GM12878 (cell line): Measurements from ENCODE around the gene SBF2. TPM values are rescaled to one million over a fixed set of nuclear protein-coding genes. Genes with fewer than 3 reads are reported as not detected.

Experiments
- ATAC-seq: fragments of 200-7000 bp; cut with Tn5 transposase; 3 replicates; pipeline ENCODE4 v1.9.1; 2020; ENCODE audit warnings: mild to moderate bottlenecking, moderate library complexity
- BruUV-seq: library from RNA; stranded (reverse); fragments of 400-500 nt; replicated peaks from 2 replicates; lab custom pipeline; 2021; lab: Mats Ljungman, UMichigan
- CTCF ChIA-PET: fragments of 300-600 bp; sonication (Branson Sonifier 250); formaldehyde crosslinking; extraction: SDS; loops from one replicate; lab custom pipeline; 2021; ENCODE audit warnings: inconsistent platforms; lab: Yijun Ruan, JAX
- POLR2A ChIA-PET: fragments of 350-600 bp; formaldehyde crosslinking; extraction: SDS; loops from one replicate; lab custom pipeline; 2021; ENCODE audit warnings: inconsistent platforms; lab: Charles Lee
- RAD21 ChIA-PET: fragments of 300-600 bp; sonication (Branson Sonifier 250); formaldehyde crosslinking; loops from one replicate; lab custom pipeline; 2023; ENCODE audit warnings: antibody characterized with exemption; ENCODE audit not compliant: unreplicated experiment; lab: Charles Lee
- SMC1A ChIA-PET: fragments of 300-600 bp; sonication (Branson Sonifier 250); formaldehyde crosslinking; loops from one replicate; lab custom pipeline; 2023; ENCODE audit not compliant: unreplicated experiment, uncharacterized antibody; lab: Charles Lee
- DNase-seq: peaks from one replicate; pipeline ENCODE4 v3.0.0-alpha.2; 2011; ENCODE audit warnings: low read depth, low spot score
- FAIRE-seq: peaks from 3 replicates; lab custom pipeline; 2011; peaks lifted over from hg19 to GRCh38; lab: Jason Lieb, UNC
- H2AFZ ChIP-seq: 2 replicates; pipeline ENCODE4 v1.6.0; 2011; ENCODE audit warnings: low read depth, low read length, control low read depth; ENCODE audit not compliant: control insufficient read depth
- H3K27ac ChIP-seq: 2 replicates; pipeline ENCODE4 v1.5.1; 2011; ENCODE audit warnings: control low read depth; ENCODE audit not compliant: control insufficient read depth, insufficient read depth
- H3K27me3 ChIP-seq, 2 experiments: replicated peaks in 1 of 2; 2 replicates each; pipeline versions ENCODE4 v1.6.0 to v1.6.1; 2011; ENCODE audit warnings: low read length in 1 of 2; ENCODE audit not compliant: control insufficient read depth in 2 of 2, insufficient read depth in 2 of 2
- H3K36me3 ChIP-seq, 2 experiments: 2 replicates each; pipeline ENCODE4 v1.5.1; 2011; ENCODE audit warnings: low read length in 1 of 2; ENCODE audit not compliant: control insufficient read depth in 2 of 2, insufficient read depth in 2 of 2
- H3K4me1 ChIP-seq: 2 replicates; pipeline ENCODE4 v1.6.1; 2011; ENCODE audit warnings: mild to moderate bottlenecking, low read length, moderate library complexity, mixed read lengths; ENCODE audit not compliant: control insufficient read depth, insufficient read depth
- H3K4me2 ChIP-seq: 2 replicates; pipeline ENCODE4 v1.6.0; 2011; ENCODE audit warnings: control low read depth; ENCODE audit not compliant: control insufficient read depth, insufficient read depth
- H3K4me3 ChIP-seq: fragments of 200-600 bp; sonication (generic); 2 replicates; pipeline ENCODE4 v1.5.1; 2016
- H3K79me2 ChIP-seq: 2 replicates; pipeline ENCODE4 v1.6.0; 2011; ENCODE audit warnings: low read length; ENCODE audit not compliant: control insufficient read depth, insufficient read depth
- H3K9ac ChIP-seq: 2 replicates; pipeline ENCODE4 v1.8.0; 2011; ENCODE audit warnings: low read length, control low read depth, mixed read lengths; ENCODE audit not compliant: control insufficient read depth, insufficient read depth
- H3K9me3 ChIP-seq: replicated peaks from 3 replicates; pipeline ENCODE4 v1.5.1; 2011; ENCODE audit warnings: mild to moderate bottlenecking, low read length; ENCODE audit not compliant: control insufficient read depth, insufficient read depth
- H4K20me1 ChIP-seq: 2 replicates; pipeline ENCODE4 v1.6.0; 2011; ENCODE audit not compliant: control insufficient read depth, insufficient read depth
- ATF2 ChIP-seq: IDR thresholded peaks from 2 replicates; pipeline ENCODE4 v1.6.1; 2012; ENCODE audit warnings: low read length, inconsistent platforms
- CEBPB ChIP-seq, 2 experiments: fragments of 150-350 bp in 1 of 2; IDR thresholded peaks; 2 replicates each; pipeline ENCODE4 v1.6.1; 2012 to 2014; ENCODE audit warnings: low read depth in 2 of 2, low read length in 2 of 2, borderline replicate concordance in 1 of 2, inconsistent platforms in 1 of 2
- CHD4 ChIP-seq: fragments of 200-600 bp; sonication (generic); IDR thresholded peaks from 2 replicates; pipeline ENCODE4 v1.6.1; 2016; ENCODE audit warnings: mild to moderate bottlenecking
- EED ChIP-seq: sonication (generic); IDR thresholded peaks from 2 replicates; pipeline ENCODE4 v1.6.1; 2016; ENCODE audit warnings: antibody characterized with exemption, low read depth
- EP300 ChIP-seq, 2 experiments: fragments of 150-350 bp in 1 of 2; IDR thresholded peaks; 2 replicates each; pipeline ENCODE4 v1.6.1; 2011 to 2012; ENCODE audit warnings: low read depth in 2 of 2, low read length in 2 of 2, borderline replicate concordance in 1 of 2, improper control_type of control experiment in 1 of 2, inconsistent platforms in 1 of 2; ENCODE audit not compliant: control insufficient read depth in 1 of 2
- FOXM1 ChIP-seq: IDR thresholded peaks from 2 replicates; pipeline ENCODE4 v1.6.1; 2012; ENCODE audit warnings: low read depth, mild to moderate bottlenecking, inconsistent platforms, low read length, moderate library complexity
- HCFC1 ChIP-seq: fragments of 150-350 bp; IDR thresholded peaks from 2 replicates; pipeline ENCODE4 v1.6.1; 2014; ENCODE audit warnings: low read length
- KDM1A ChIP-seq: fragments of 200-600 bp; sonication (generic); IDR thresholded peaks from 2 replicates; pipeline ENCODE4 v1.6.1; 2016; ENCODE audit warnings: borderline replicate concordance
- MYC ChIP-seq: IDR thresholded peaks from 2 replicates; pipeline ENCODE4 v1.6.1; 2011; ENCODE audit warnings: mild to moderate bottlenecking, low read length, moderate library complexity, inconsistent platforms; ENCODE audit not compliant: insufficient read depth, insufficient replicate concordance, insufficient read length, severe bottlenecking
- NR2C2 ChIP-seq: IDR thresholded peaks from 2 replicates; pipeline ENCODE4 v1.6.1; 2011; ENCODE audit warnings: borderline replicate concordance, low read depth; ENCODE audit not compliant: control insufficient read depth, insufficient read length
- NR2F1 ChIP-seq: fragments of 450-650 bp; conservative IDR thresholded peaks from 2 replicates; pipeline ENCODE4 v1.6.1; 2017; ENCODE audit warnings: mild to moderate bottlenecking
- PKNOX1 ChIP-seq: fragments of 450-650 bp; IDR thresholded peaks from 2 replicates; pipeline ENCODE4 v1.6.1; 2016; ENCODE audit warnings: mild to moderate bottlenecking
- POLR2AphosphoS5 ChIP-seq: IDR thresholded peaks from 2 replicates; pipeline ENCODE4 v1.6.1; 2011; ENCODE audit warnings: mild to moderate bottlenecking, low read length, inconsistent platforms
- RAD51 ChIP-seq: fragments of 450-650 bp; IDR thresholded peaks from 2 replicates; pipeline ENCODE4 v1.6.1; 2016; ENCODE audit warnings: moderate library complexity, mild to moderate bottlenecking, inconsistent platforms
- TCF7 ChIP-seq: IDR thresholded peaks from 2 replicates; pipeline ENCODE4 v1.6.1; 2014; ENCODE audit warnings: antibody characterized with exemption, borderline replicate concordance
- USF2 ChIP-seq: IDR thresholded peaks from 2 replicates; pipeline ENCODE4 v1.6.1; 2011; ENCODE audit warnings: low read depth, low read length, improper control_type of control experiment, borderline replicate concordance
- YY1 ChIP-seq: IDR thresholded peaks from 2 replicates; pipeline ENCODE4 v1.6.1; 2011; ENCODE audit warnings: low read depth, mild to moderate bottlenecking, low read length
- ZNF24 ChIP-seq: fragments of 450-650 bp; IDR thresholded peaks from 2 replicates; pipeline ENCODE4 v1.6.1; 2017; ENCODE audit warnings: antibody characterized with exemption, mild to moderate bottlenecking
- WGBS: methylation state at CpG from one replicate; pipeline ENCODE4 v1.1.6; 2016; ENCODE audit warnings: low lambda C conversion rate; ENCODE audit not compliant: insufficient replicate concordance, insufficient coverage; ENCODE audit errors: missing lambda C conversion rate; 5-methylcytosine and 5-hydroxymethylcytosine counted together
- in situ Hi-C: fragments of 300-500 bp; cut with MboI; formaldehyde crosslinking; loops from 9 replicates; pipeline ENCODE4 v1.14.3; 2018; ENCODE audit warnings: mixed read lengths
- intact Hi-C: fragments of 100-400 bp; cut with micrococcal nuclease; formaldehyde crosslinking; loops from one replicate; pipeline ENCODE4 v1.14.2; 2022; ENCODE audit not compliant: unreplicated experiment
- polyA plus RNA-seq, 11 experiments: library from polyadenylated mRNA; depleted of rRNA in 4 of 11; unstranded in 6 of 11; stranded (reverse) in 5 of 11; fragments of >200 nt; fragmentation: Nextera tagmentation in 4 of 11; fragmentation: Illumina TruSeq in 1 of 11; extraction: Ambion mirVana in 4 of 11; extraction: Trizol in 1 of 11; gene quantifications; 1 replicate in 1 of 11; 2 replicates in 10 of 11; pipeline versions ENCODE4 v1.2.1 to v1.2.3, GENCODE V29; 2011 to 2016; ENCODE audit warnings: inconsistent platforms in 2 of 11, missing spikeins in 2 of 11, low read depth in 1 of 11
- total RNA-seq, 4 experiments: library from RNA; depleted of rRNA in 3 of 4; stranded (reverse); fragments of >200 nt in 3 of 4; fragmentation: Illumina TruSeq in 1 of 4; extraction: Trizol in 1 of 4; gene quantifications; 2 replicates each; pipeline versions ENCODE4 v1.2.1 to v1.2.3, GENCODE V29; 2013 to 2021

The SBF2 gene
- total and polyA plus RNA-seq, 10 of the 15 experiments (the other 5 are each of a cell fraction or from before 2014, with no cell fraction given), result 0.24 to 2.3 (median 1.1) TPM

- Histone ChIP-seq H3K36me3 (no peaks in the 10 kb centered on the region), H3K79me2 (no peaks in the 10 kb centered on the region), H3K27me3 (no peaks in the 10 kb centered on the region), H3K4me2 (no peak overlapping the region), H4K20me1 (no peaks in the 10 kb centered on the region), H3K4me1 (no peaks in the 10 kb centered on the region), H2AFZ (no peak overlapping the region), H3K9ac (no peak overlapping the region)
- ChIA-PET POLR2A (no interaction called here), SMC1A (interaction anchor here (1.0 kb wide), 1 partner anchor 11 kb away, joined by 4 read pairs; no protein-coding TSS in a partner anchor), RAD21 (no interaction called here)
- DNase-seq (no peak), FAIRE-seq (no peak), ATAC-seq (no peak)
- intact Hi-C loops, result no loop called here
- 4% methylated on average over 2 of the region's 2 CpGs for WGBS
- BruUV-seq, result no TSS peak
- TF ChIP-seq HCFC1, result no peak
- TF ChIP-seq TCF7, result no peak
- TF ChIP-seq YY1, result no peak
- TF ChIP-seq EED, result no peak
- no peak for TF ChIP-seq RAD51
- TF ChIP-seq MYC, result no peak
- no peak for TF ChIP-seq EP300 (IDR thresholded peaks at IDR 0.05; ENCODE audit: borderline replicate concordance in 1 of 2, control insufficient read depth in 1 of 2, low read depth in 2 of 2, low read length in 2 of 2)
- no peak for TF ChIP-seq CEBPB (IDR thresholded peaks at IDR 0.05; ENCODE audit: borderline replicate concordance in 1 of 2, low read depth in 2 of 2, low read length in 2 of 2)
- no peak for TF ChIP-seq PKNOX1
- TF ChIP-seq CHD4, result no peak
- no peak for TF ChIP-seq ZNF24
- no peak for TF ChIP-seq KDM1A
- TF ChIP-seq USF2, result no peak
- TF ChIP-seq POLR2AphosphoS5, result no peak
- TF ChIP-seq NR2F1, result no peak
- TF ChIP-seq ATF2, result no peak
- no peak for TF ChIP-seq NR2C2
- no peak for TF ChIP-seq FOXM1
- TF ChIP-seq, all 136 proteins: peak for 0
- in situ Hi-C loops, result no loop called here
- Histone ChIP-seq H3K4me3 (no peak overlapping the region), H3K9me3 (no peaks in the 10 kb centered on the region), H3K27ac (no peak overlapping the region)
- CTCF ChIA-PET, result no interaction called here
Observed at GRCh38 chr11:10021563-10021962, 272.5 kb downstream of the SBF2 start.
